ENCODE measurements around the gene MIS18A.
"Not testable (repeated sequence)": the region's sequence is repeated elsewhere in the genome, so short reads cannot be mapped to it uniquely, and the experiment has no call there.

Gene MIS18A

GRCh38 chr21:32312326-32312725, 33.5 kb upstream of the MIS18A start:
- ATAC-seq (replicated peaks) (no peak), DNase-seq (no peak)
- Mint-ChIP-seq H3K27me3 (no peaks in the 10 kb centered on the region), H3K4me1 (peaks cover 14 to 19% of the 10 kb centered on the region in 2 donors), H3K4me3 (no peak overlapping the region), H3K36me3 (peaks cover 50 to 64% of the 10 kb centered on the region in 2 donors), H3K27ac (peak overlapping the region; percentile 79), H3K9me3 (no peaks in the 10 kb centered on the region)

- ATAC-seq (replicated peaks) = peak in 1 of 2 donors; percentile 22
- H3K27me3 Mint-ChIP-seq = no peaks in the 10 kb centered on the region
- H3K27ac Mint-ChIP-seq = peak overlapping the region; percentile 47
- H3K9me3 Mint-ChIP-seq = no peaks in the 10 kb centered on the region
- DNase-seq = no peak
- no peak overlapping the region for H3K4me3 Mint-ChIP-seq
- peaks cover 54 to 65% of the 10 kb centered on the region in 2 donors for H3K36me3 Mint-ChIP-seq
- peaks cover 14 to 19% of the 10 kb centered on the region in 2 donors for H3K4me1 Mint-ChIP-seq
Observed at GRCh38 chr21:32311621-32312020, 32.8 kb upstream of the MIS18A start.

- H3K4me3 Mint-ChIP-seq, H3K9me3 Mint-ChIP-seq, DNase-seq, H3K27me3 Mint-ChIP-seq: not testable (repeated sequence)
- Mint-ChIP-seq H3K36me3 (peaks cover 59 to 68% of the 10 kb centered on the region in 2 donors), H3K4me1 (peaks cover 14 to 19% of the 10 kb centered on the region in 2 donors), H3K27ac (peak overlapping the region; percentile 37)
- peak; percentile 34 to 57 for ATAC-seq (replicated peaks)
Observed at GRCh38 chr21:32310976-32311375, 32.1 kb upstream of the MIS18A start.

- ATAC-seq (replicated peaks) (no peak), DNase-seq (no peak)
- peaks cover 65 to 70% of the 10 kb centered on the region in 2 donors for H3K36me3 Mint-ChIP-seq
- no peaks in the 10 kb centered on the region for H3K9me3 Mint-ChIP-seq
- H3K4me1 Mint-ChIP-seq = peaks cover 14 to 19% of the 10 kb centered on the region in 2 donors
- H3K27me3 Mint-ChIP-seq = no peaks in the 10 kb centered on the region
- H3K4me3 Mint-ChIP-seq = no peak overlapping the region
- no peak overlapping the region for H3K27ac Mint-ChIP-seq
Observed at GRCh38 chr21:32309906-32310460, 31.1 kb upstream of the MIS18A start.

- DNase-seq (no peak), ATAC-seq (replicated peaks) (no peak)
- peaks cover 63 to 67% of the 10 kb centered on the region in 2 donors for H3K36me3 Mint-ChIP-seq
- peaks cover 14 to 19% of the 10 kb centered on the region in 2 donors for H3K4me1 Mint-ChIP-seq
- H3K4me3 Mint-ChIP-seq = no peak overlapping the region
- no peaks in the 10 kb centered on the region for H3K27me3 Mint-ChIP-seq
- H3K9me3 Mint-ChIP-seq = no peaks in the 10 kb centered on the region
- peak overlapping the region; percentile 20 for H3K27ac Mint-ChIP-seq
Observed at GRCh38 chr21:32308696-32309095, 29.8 kb upstream of the MIS18A start.

GRCh38 chr21:32307706-32308105, 28.9 kb upstream of the MIS18A start:
- no peak for DNase-seq
- ATAC-seq (replicated peaks) = no peak
- Mint-ChIP-seq H3K4me1 (peaks cover 14 to 19% of the 10 kb centered on the region in 2 donors), H3K9me3 (no peaks in the 10 kb centered on the region), H3K36me3 (peaks cover 60 to 65% of the 10 kb centered on the region in 2 donors), H3K27ac (no peak overlapping the region), H3K27me3 (no peaks in the 10 kb centered on the region), H3K4me3 (no peak overlapping the region)

- Mint-ChIP-seq H3K9me3 (no peaks in the 10 kb centered on the region), H3K4me1 (peaks cover 4 to 6% of the 10 kb centered on the region in 2 donors), H3K4me3 (no peak overlapping the region), H3K27me3 (no peaks in the 10 kb centered on the region), H3K36me3 (peaks cover 57 to 66% of the 10 kb centered on the region in 2 donors), H3K27ac (peak overlapping the region; percentile 65)
- no peak for DNase-seq
- no peak for ATAC-seq (replicated peaks)
Observed at GRCh38 chr21:32306021-32306780, 27.4 kb upstream of the MIS18A start.

GRCh38 chr21:32304998-32305397, 26.1 kb upstream of the MIS18A start:
- H3K27me3 Mint-ChIP-seq = no peaks in the 10 kb centered on the region
- no peak overlapping the region for H3K27ac Mint-ChIP-seq
- H3K9me3 Mint-ChIP-seq = no peaks in the 10 kb centered on the region

GRCh38 chr21:32303385-32303784, 24.5 kb upstream of the MIS18A start:
- no peak for DNase-seq
- H3K4me1 Mint-ChIP-seq = no peaks in the 10 kb centered on the region
- no peak for ATAC-seq (replicated peaks)
- no peak overlapping the region for H3K4me3 Mint-ChIP-seq
- no peaks in the 10 kb centered on the region for H3K9me3 Mint-ChIP-seq
- H3K27me3 Mint-ChIP-seq = no peaks in the 10 kb centered on the region
- no peak overlapping the region for H3K27ac Mint-ChIP-seq
- peaks cover 54 to 68% of the 10 kb centered on the region in 2 donors for H3K36me3 Mint-ChIP-seq

More at GRCh38 chr21:32304998-32305397, 26.1 kb upstream of the MIS18A start:
- Mint-ChIP-seq H3K4me1 (no peaks in the 10 kb centered on the region), H3K4me3 (no peak overlapping the region), H3K36me3 (peaks cover 59 to 68% of the 10 kb centered on the region in 2 donors)
- ATAC-seq (replicated peaks) = no peak
- DNase-seq = no peak

- peaks cover 50 to 67% of the 10 kb centered on the region in 2 donors for H3K36me3 Mint-ChIP-seq
- no peak overlapping the region for H3K27ac Mint-ChIP-seq
- no peaks in the 10 kb centered on the region for H3K9me3 Mint-ChIP-seq
- DNase-seq (no peak), ATAC-seq (replicated peaks) (no peak)
- H3K4me1 Mint-ChIP-seq = no peaks in the 10 kb centered on the region
- H3K27me3 Mint-ChIP-seq = no peaks in the 10 kb centered on the region
- H3K4me3 Mint-ChIP-seq = no peak overlapping the region
Observed at GRCh38 chr21:32302560-32302959, 23.7 kb upstream of the MIS18A start.

GRCh38 chr21:32301596-32301995, 22.7 kb upstream of the MIS18A start:
- Mint-ChIP-seq H3K27me3 (no peaks in the 10 kb centered on the region), H3K36me3 (peaks cover 42 to 66% of the 10 kb centered on the region in 2 donors), H3K4me3 (no peak overlapping the region), H3K27ac (no peak overlapping the region), H3K9me3 (no peaks in the 10 kb centered on the region), H3K4me1 (no peaks in the 10 kb centered on the region)
- no peak for DNase-seq
- ATAC-seq (replicated peaks) = no peak

GRCh38 chr21:32300117-32300681, 21.4 kb upstream of the MIS18A start:
- no peak overlapping the region for H3K27ac Mint-ChIP-seq
- no peaks in the 10 kb centered on the region for H3K4me1 Mint-ChIP-seq
- H3K9me3 Mint-ChIP-seq = no peaks in the 10 kb centered on the region
- ATAC-seq (replicated peaks) (no peak), DNase-seq (no peak)
- peaks cover 40 to 64% of the 10 kb centered on the region in 2 donors for H3K36me3 Mint-ChIP-seq
- H3K4me3 Mint-ChIP-seq = no peak overlapping the region
- H3K27me3 Mint-ChIP-seq = no peaks in the 10 kb centered on the region

GRCh38 chr21:32299695-32300094, 20.8 kb upstream of the MIS18A start:
- H3K4me3 Mint-ChIP-seq = no peak overlapping the region
- no peak for ATAC-seq (replicated peaks)
- no peak for DNase-seq
- H3K4me1 Mint-ChIP-seq = no peaks in the 10 kb centered on the region
- H3K27ac Mint-ChIP-seq = no peak overlapping the region
- H3K9me3 Mint-ChIP-seq = no peaks in the 10 kb centered on the region
- no peaks in the 10 kb centered on the region for H3K27me3 Mint-ChIP-seq
- H3K36me3 Mint-ChIP-seq = peaks cover 37 to 63% of the 10 kb centered on the region in 2 donors

GRCh38 chr21:32298658-32299081, 19.8 kb upstream of the MIS18A start, which contains the start of gene MRAP:
TSS of gene MRAP (plus strand) at chr21:32298855. CDS start at chr21:32298972, 117 bp downstream.
- Mint-ChIP-seq H3K4me1 (no peaks in the 10 kb centered on the region), H3K9me3 (no peaks in the 10 kb centered on the region), H3K27ac (no peak within 1 kb of the TSS)

More at GRCh38 chr21:32298658-32299081, 19.8 kb upstream of the MIS18A start, which contains the start of gene MRAP:
- ATAC-seq (replicated peaks) = no peak
- no peaks in the 10 kb centered on the region for H3K27me3 Mint-ChIP-seq
- peaks cover 33 to 60% of the 10 kb centered on the region in 2 donors for H3K36me3 Mint-ChIP-seq
- H3K4me3 Mint-ChIP-seq = no peak within 1 kb of the TSS
- no peak for DNase-seq

Measured in stimulated activated naive B cell treated with anti-CD40 and anti-IgM and Interleukin-4, amounts not matched to agents 10 μg/mL and 1 μg/mL and 100 μg/mL, for 72 hours (primary cell).